Measurements from ENCODE around the gene IFNAR1. TPM values are rescaled to one million over a fixed set of nuclear protein-coding genes. Genes with fewer than 3 reads are reported as not detected.
"Not testable (repeated sequence)": the region's sequence is repeated elsewhere in the genome, so short reads cannot be mapped to it uniquely, and the experiment has no call there.

IFNAR1 gene
- total RNA-seq, 3 donors from 2014 or later (not counting 1 experiment from before 2014, with no cell fraction given) = 15.0 to 21.3 (median 19.3) TPM

GRCh38 chr21:33362044-33362555 lies 37.3 kb downstream of the IFNAR1 start:
- Histone ChIP-seq H3K9me3 (ENCODE audit: control insufficient read depth, insufficient read depth, low read length) (peaks cover 6% of the 10 kb centered on the region), H3K4me1 (ENCODE audit: control insufficient read depth, insufficient read depth, low read length) (peaks cover 15% of the 10 kb centered on the region), H3K4me3 (ENCODE audit: low read length) (peak overlapping the region; percentile 26), H3K27me3 (ENCODE audit: control insufficient read depth, insufficient read depth, low read length) (peaks cover 3% of the 10 kb centered on the region), H3K27ac (ENCODE audit: low read length) (peak overlapping the region; percentile 68), H3K36me3 (ENCODE audit: control insufficient read depth, insufficient read depth, low read length) (peaks cover 4% of the 10 kb centered on the region)
- ATAC-seq (peak; percentile 73 to 84 (median 81)), DNase-seq (peak; percentile 41 to 92)
- no peak for TF ChIP-seq CTCF (IDR thresholded peaks at IDR 0.05)
- Mint-ChIP-seq H3K36me3 (no peaks in the 10 kb centered on the region), H3K9me3 (peaks cover 0 to under 1% of the 10 kb centered on the region in 2 donors), H3K27ac (peak overlapping the region; percentile 67 to 81), H3K4me3 (peak overlapping the region; percentile 82), H3K27me3 (ENCODE audit: low read depth in 2 of 2) (peaks cover 14 to 22% of the 10 kb centered on the region in 2 donors), H3K4me1 (peaks cover 15 to 18% of the 10 kb centered on the region in 2 donors)
- 17% methylated on average over 12 of the region's 12 CpGs for WGBS (ENCODE audit: insufficient coverage)
- intact Hi-C loops (cut with micrococcal nuclease) = loop anchor here (5.0 to 10.0 kb wide), 2 partner anchors 35 to 243 kb away; no protein-coding TSS in a partner anchor

GRCh38 chr21:33363911-33364609 lies 39.3 kb downstream of the IFNAR1 start:
- H3K4me3 Mint-ChIP-seq; DNase-seq; H3K36me3 ChIP-seq (ENCODE audit: control insufficient read depth, insufficient read depth, low read length); H3K4me3 ChIP-seq (ENCODE audit: low read length); H3K27me3 ChIP-seq (ENCODE audit: control insufficient read depth, insufficient read depth, low read length); H3K27ac ChIP-seq (ENCODE audit: low read length); H3K36me3 Mint-ChIP-seq; H3K9me3 Mint-ChIP-seq: not testable (repeated sequence)
- 68% methylated on average over 9 of the region's 10 CpGs for WGBS (ENCODE audit: insufficient coverage)
- Histone ChIP-seq H3K9me3 (ENCODE audit: control insufficient read depth, insufficient read depth, low read length) (peaks cover 22% of the 10 kb centered on the region), H3K4me1 (ENCODE audit: control insufficient read depth, insufficient read depth, low read length) (peaks cover 15% of the 10 kb centered on the region)
- peak overlapping the region in 1 of 2 donors; percentile 23 for H3K27ac Mint-ChIP-seq
- peaks cover 28% of the 10 kb centered on the region in 2 donors for H3K27me3 Mint-ChIP-seq (ENCODE audit: low read depth in 2 of 2)
- intact Hi-C loops (cut with micrococcal nuclease) = loop anchor here (5.0 to 10.0 kb wide), 2 partner anchors 37 to 241 kb away; no protein-coding TSS in a partner anchor
- H3K4me1 Mint-ChIP-seq = peaks cover 15 to 18% of the 10 kb centered on the region in 2 donors
- ATAC-seq = peak in 1 of 3 donors; percentile 51

GRCh38 chr21:33364830-33365229 lies 40.1 kb downstream of the IFNAR1 start:
- Histone ChIP-seq H3K27ac (ENCODE audit: low read length) (no peak overlapping the region), H3K4me1 (ENCODE audit: control insufficient read depth, insufficient read depth, low read length) (peaks cover 15% of the 10 kb centered on the region), H3K9me3 (ENCODE audit: control insufficient read depth, insufficient read depth, low read length) (peaks cover 22% of the 10 kb centered on the region), H3K27me3 (ENCODE audit: control insufficient read depth, insufficient read depth, low read length) (peaks cover 7% of the 10 kb centered on the region), H3K36me3 (ENCODE audit: control insufficient read depth, insufficient read depth, low read length) (no peaks in the 10 kb centered on the region), H3K4me3 (ENCODE audit: low read length) (no peak overlapping the region)
- no peak for ATAC-seq
- DNase-seq = no peak
- H3K36me3 Mint-ChIP-seq = no peaks in the 10 kb centered on the region
- intact Hi-C loops (cut with micrococcal nuclease) = loop anchor here (5.0 to 10.0 kb wide), 2 partner anchors 38 to 240 kb away; no protein-coding TSS in a partner anchor
- H3K4me3 Mint-ChIP-seq = no peak overlapping the region
- TF ChIP-seq CTCF (IDR thresholded peaks at IDR 0.05) = no peak
- H3K4me1 Mint-ChIP-seq = peaks cover 15 to 18% of the 10 kb centered on the region in 2 donors
- H3K27me3 Mint-ChIP-seq (ENCODE audit: low read depth in 2 of 2) = peaks cover 30 to 32% of the 10 kb centered on the region in 2 donors
- 92% methylated on average over 5 of the region's 5 CpGs for WGBS (ENCODE audit: insufficient coverage)
- H3K27ac Mint-ChIP-seq = no peak overlapping the region
- peaks cover 0 to 6% of the 10 kb centered on the region in 2 donors for H3K9me3 Mint-ChIP-seq

GRCh38 chr21:33367309-33367973 lies 42.7 kb downstream of the IFNAR1 start:
- Histone ChIP-seq H3K27ac (ENCODE audit: low read length) (no peak overlapping the region), H3K4me3 (ENCODE audit: low read length) (no peak overlapping the region), H3K36me3 (ENCODE audit: control insufficient read depth, insufficient read depth, low read length) (no peaks in the 10 kb centered on the region), H3K27me3 (ENCODE audit: control insufficient read depth, insufficient read depth, low read length) (peaks cover 8% of the 10 kb centered on the region), H3K4me1 (ENCODE audit: control insufficient read depth, insufficient read depth, low read length) (peaks cover 3% of the 10 kb centered on the region), H3K9me3 (ENCODE audit: control insufficient read depth, insufficient read depth, low read length) (peaks cover 22% of the 10 kb centered on the region)
- no peak for ATAC-seq
- TF ChIP-seq CTCF (IDR thresholded peaks at IDR 0.05) = no peak
- DNase-seq = no peak
- peaks cover 47 to 48% of the 10 kb centered on the region in 2 donors for H3K27me3 Mint-ChIP-seq (ENCODE audit: low read depth in 2 of 2)
- peaks cover 0 to 6% of the 10 kb centered on the region in 2 donors for H3K9me3 Mint-ChIP-seq
- WGBS (ENCODE audit: insufficient coverage) = 94% methylated on average over 6 of the region's 7 CpGs
- intact Hi-C loops (cut with micrococcal nuclease) = loop anchor here (10.0 kb wide), 1 partner anchor 237 kb away; no protein-coding TSS in a partner anchor
- no peak overlapping the region for H3K27ac Mint-ChIP-seq
- no peak overlapping the region for H3K4me3 Mint-ChIP-seq
- no peaks in the 10 kb centered on the region for H3K36me3 Mint-ChIP-seq
- peaks cover 0 to under 1% of the 10 kb centered on the region in 2 donors for H3K4me1 Mint-ChIP-seq
